Stimulated activated CD8-positive, alpha-beta memory T cell treated with anti-CD3 and anti-CD28 coated beads, Interleukin-12 subunit alpha, Interleukin-12 subunit beta, amount 100 ng/mL, for 24 hours (primary cell): ENCODE results near the gene FUCA2.
"Not testable (repeated sequence)": the region's sequence is repeated elsewhere in the genome, so short reads cannot be mapped to it uniquely, and the experiment has no call there.

ENCODE experiments used
- DNase-seq: peaks from one replicate; pipeline ENCODE4 v3.0.0-alpha.2; 2020; ENCODE audit errors: extremely low read depth

Gene FUCA2

GRCh38 chr6:143498428-143498827 lies 13.1 kb downstream of the FUCA2 start:
- DNase-seq: no peak

DNA sequence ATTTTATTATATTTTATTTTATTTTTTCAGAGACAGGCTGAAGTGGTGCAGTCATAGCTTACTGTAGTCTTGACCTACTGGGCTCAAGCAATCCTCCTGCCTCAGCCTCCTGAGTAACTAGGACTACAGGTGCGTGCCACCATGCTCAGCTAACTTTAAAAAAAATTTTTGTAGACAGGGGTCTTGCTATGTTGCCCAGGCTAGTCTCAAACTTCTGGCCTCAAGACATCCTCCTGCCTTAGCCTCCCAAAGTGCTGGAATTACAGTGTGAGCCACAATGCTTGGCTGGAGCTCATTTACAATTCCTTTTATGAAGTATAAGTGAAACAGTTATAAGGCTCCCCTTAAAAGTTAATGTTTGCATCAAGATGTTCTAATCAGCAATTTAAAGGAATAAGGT lies 14.5 kb downstream of the FUCA2 start:
- DNase-seq: no peak

DNA sequence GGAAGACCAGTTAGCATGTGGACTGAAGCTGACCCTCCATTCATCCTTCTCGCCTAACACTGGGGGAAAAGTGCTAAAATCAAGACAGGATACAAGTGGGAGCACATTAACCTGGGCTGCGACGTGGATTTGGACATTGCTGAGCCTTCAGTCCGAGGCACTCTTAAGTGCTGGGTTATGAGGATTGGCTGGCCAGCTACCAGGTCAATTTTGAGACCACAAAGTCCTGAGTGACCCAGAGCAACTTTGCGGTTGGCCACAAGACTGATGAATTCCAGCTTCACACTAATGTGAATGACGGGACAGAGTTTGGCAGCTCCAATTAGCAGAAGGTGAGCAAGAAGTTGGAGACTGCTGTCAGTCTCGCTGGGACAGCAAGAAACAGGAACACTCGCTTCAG lies 20.7 kb downstream of the FUCA2 start:
- DNase-seq: no peak

DNA sequence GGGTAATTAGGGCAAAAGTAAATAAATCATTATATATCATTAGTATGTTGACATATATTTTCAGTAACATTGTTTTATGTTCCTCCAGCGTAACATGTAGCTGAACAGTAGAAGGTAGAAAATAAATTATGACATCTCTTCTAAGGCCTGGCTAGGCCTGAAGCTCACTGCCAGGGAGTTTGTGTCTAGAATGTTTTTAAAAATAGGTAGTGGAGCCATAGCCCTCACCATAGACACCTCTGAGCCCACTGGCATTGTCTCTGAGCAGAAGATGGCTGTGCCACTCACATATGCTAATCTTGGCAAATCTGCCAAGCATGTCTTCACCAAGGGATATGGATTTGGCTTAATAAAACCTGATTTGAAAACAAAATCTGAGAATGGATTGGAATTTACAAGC lies 21.3 kb downstream of the FUCA2 start:
- no peak for DNase-seq

DNA sequence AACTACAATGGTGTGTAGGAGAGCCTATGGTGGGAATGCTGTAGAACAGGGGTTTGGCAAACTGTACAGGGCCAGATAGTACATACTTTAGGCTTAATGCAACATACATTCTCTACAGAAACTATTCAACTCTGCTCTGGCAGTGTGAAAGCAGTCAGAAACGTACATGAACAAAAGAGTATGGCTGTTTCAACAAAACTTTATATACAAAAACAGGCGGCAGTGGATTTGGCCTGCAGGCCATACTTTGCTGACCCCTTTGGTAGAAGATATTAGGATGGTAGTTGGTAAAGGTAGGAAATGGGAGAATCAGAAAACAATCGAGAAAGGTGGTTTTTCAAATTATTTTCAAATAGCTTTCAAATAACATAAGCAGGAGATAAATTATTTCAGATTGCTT lies 24.8 kb downstream of the FUCA2 start:
- DNase-seq: no peak

GRCh38 chr6:143485967-143486366 lies 25.6 kb downstream of the FUCA2 start:
- DNase-seq: no peak

DNA sequence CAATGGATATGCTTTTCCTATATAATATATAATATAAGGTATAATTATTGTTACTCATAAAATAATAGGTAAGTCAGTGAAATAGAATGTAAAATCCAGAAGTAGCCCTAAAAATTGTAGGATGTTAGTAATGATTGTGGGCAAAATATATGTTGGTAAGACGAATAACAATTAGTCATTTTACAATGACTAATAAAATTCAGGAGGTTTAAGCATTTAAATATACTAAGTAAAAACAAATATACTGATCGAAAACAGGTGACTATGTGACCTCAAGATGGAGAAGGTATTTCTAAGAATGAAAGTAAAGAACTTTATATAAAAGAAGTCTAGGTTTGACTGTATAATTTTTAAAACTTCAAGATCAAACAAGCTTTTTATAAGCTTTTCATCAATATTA lies 28.9 kb downstream of the FUCA2 start:
- DNase-seq: no peak

- no peak for DNase-seq
Observed at GRCh38 chr6:143478479-143479062, 32.9 kb downstream of the FUCA2 start.

DNA sequence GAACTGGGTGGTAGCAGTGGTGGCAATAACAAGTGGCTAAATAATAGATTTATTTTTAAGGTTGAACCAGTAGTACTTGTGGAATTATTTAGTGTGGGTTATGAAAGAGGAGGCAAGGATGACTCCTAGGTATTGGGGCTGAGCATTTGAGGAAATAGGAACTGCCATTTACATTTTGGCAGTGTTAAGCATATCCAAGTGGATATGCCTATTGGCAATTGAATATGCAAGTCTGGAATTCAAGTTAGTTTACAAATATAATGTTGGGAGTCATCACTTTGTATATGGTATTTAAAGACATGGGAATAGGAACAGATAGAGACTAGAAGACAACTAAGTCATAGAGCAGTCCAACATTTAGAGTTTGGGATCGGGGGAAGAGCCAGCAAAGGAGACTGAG lies 35.0 kb downstream of the FUCA2 start:
- DNase-seq: no peak

- no peak for DNase-seq
Observed at GRCh38 chr6:143471822-143472221, 39.7 kb downstream of the FUCA2 start.

- not testable (repeated sequence) for DNase-seq
Observed at GRCh38 chr6:143468823-143469222, 42.7 kb downstream of the FUCA2 start.

DNA sequence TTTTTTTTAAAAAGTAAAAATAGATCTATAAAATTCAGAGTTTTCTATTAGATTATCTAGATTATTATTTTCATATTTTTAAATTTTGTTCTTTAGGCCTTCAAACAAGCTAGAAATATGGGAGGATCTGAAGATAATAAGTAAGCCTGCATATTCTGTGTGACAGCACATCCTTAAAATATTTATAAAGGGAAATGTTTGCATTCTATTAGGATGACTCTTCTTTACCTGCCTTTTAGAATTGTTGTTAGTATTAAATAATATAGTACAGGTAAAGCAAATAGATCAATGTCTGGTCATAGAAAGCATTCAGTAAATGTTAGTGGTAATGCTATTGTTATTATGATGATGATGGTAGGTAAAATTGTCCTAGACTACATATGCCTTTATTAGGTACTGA lies 43.5 kb downstream of the FUCA2 start:
- no peak for DNase-seq

- no peak for DNase-seq
Observed at GRCh38 chr6:143465546-143465945, 46.0 kb downstream of the FUCA2 start.

- no peak for DNase-seq
Observed at GRCh38 chr6:143457563-143458359, 53.8 kb downstream of the FUCA2 start.

- no peak for DNase-seq
Observed at GRCh38 chr6:143451531-143451930, 60.0 kb downstream of the FUCA2 start.

DNA sequence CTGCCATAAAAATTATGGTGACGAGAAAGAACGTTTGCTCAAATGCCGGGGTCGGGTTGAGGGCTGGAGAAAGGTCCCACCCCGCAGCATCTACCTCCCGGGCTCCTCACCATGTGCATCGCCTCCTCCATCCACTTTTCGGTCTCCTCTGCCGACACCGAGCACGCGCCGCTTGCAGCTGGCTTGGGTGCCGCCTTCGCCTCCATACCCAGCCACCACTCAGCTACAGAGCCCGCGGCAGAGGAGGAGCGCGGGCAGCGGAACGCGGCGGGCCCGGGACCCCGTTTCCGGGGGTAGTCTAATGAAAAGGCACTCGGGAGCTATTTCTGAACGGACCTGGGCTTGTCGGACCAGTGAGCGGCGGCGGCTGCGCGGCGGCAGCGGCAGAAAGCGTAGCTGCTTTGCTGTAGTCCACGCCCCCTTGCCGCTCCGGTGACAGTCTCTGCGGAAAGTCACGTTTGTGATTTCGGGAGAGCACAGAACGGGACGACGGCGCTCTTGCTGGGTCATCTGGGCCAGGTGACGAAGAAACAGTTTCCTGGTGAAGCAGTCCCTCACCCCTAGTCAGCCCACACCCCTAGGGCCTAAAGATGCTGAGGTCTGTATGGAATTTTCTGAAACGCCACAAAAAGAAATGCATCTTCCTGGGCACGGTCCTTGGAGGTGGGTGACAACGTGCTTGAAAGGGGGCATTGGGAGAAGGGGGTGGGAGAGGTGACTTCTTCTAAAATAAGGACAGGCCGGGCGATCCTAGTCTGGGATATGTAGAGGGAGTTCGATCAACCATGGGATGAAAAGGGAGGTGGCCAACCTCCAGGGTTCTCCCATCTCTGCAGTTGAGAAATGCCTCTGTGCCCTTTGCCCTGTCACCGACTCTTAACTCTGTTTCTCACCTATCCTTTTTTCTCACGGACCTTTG lies 60.8 kb downstream of the FUCA2 start, which contains the start of the genes ADAT2 and PEX3:
TSS of gene ADAT2 (minus strand) at position 243 of the 919 bp plus-strand sequence. CDS start at position 206, 37 bp downstream.
TSS of gene PEX3 (plus strand) at position 353 of the 919 bp plus-strand sequence. CDS start at position 591, 238 bp downstream.
- peak; percentile 77 for DNase-seq

DNA sequence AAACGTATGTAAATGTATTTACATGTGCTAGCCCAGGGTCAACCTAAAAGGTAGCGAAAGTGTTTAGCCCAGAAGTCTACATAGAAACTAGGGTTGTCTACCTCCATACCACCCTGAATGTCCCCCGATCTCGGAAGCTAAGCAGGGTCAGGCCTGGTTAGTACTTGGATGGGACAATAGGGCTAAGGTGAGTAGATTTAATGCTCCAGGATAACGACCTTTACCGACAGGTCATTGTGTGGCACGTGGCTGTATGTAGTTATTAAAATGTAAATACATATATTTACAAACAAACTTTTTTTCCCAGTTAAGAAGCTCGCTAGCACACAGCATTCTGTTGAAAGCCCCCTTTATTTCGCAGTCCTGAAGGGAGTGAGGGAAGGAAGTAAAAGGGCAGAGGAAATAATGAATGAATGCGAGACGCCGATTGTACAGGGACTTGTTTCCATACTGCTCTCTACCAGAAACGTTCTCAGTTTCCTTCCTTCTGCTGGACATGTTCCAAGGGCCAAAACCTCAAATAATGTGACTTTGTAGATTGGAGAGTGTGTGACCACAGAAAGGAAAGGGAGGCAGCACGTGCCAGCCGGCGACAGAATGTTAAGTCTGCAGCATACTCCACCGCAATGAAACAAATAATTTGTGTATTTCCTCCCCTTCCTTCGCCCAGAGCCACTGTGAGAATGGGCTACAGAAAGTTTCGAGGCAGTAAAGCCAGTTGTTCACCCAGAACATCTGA lies 61.6 kb downstream of the FUCA2 start:
- no peak for DNase-seq

DNA sequence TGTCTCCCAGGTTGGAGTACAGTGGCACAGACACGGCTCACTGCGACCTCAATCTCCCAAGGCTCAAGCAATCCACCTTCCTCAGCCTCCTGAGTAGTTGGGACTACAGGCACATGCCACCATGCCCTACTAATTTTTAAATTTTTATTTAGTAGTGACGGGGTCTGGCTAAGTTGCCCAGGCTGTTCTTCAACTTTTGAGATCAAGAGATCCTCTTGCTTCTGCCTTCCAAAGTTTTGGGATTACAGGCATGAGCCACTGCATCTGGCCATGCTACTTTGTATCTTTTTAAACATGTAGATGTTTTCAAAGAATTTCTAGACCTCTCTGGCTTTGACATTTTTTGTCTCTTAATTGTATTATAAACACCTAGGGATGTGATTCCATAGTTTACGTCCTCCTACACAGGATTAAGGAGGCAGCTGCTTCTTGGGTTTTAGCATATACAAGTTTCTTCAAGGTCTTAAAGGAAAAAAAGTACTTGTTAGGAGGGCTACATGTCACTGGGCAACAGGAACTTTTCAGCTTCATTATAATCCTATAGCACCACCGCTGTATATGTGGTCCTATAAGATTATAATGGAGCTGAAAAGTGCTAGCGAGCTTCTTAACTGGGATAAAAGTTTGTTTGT lies 62.3 kb downstream of the FUCA2 start:
- DNase-seq: no peak

- not testable (repeated sequence) for DNase-seq
Observed at GRCh38 chr6:143447865-143448264, 63.7 kb downstream of the FUCA2 start.
